PC-9 (cell line): ENCODE data around the gene BHLHA9. TPM values are rescaled to one million over a fixed set of nuclear protein-coding genes. Genes with fewer than 3 reads are reported as not detected.
"Not testable (repeated sequence)": the region's sequence is repeated elsewhere in the genome, so short reads cannot be mapped to it uniquely, and the experiment has no call there.

Experiments
- BruUV-seq: library from RNA; stranded (reverse); fragments of 400-500 nt; replicated peaks from 2 replicates; lab custom pipeline; 2021; lab: Mats Ljungman, UMichigan
- CTCF ChIA-PET: fragments of 300-600 bp; sonication (Branson Sonifier 250); formaldehyde crosslinking; loops from one replicate; lab custom pipeline; 2022; ENCODE audit warnings: antibody characterized with exemption; lab: Charles Lee
- POLR2A ChIA-PET: fragments of 300-600 bp; sonication (Branson Sonifier 250); formaldehyde crosslinking; loops from one replicate; lab custom pipeline; 2022; ENCODE audit warnings: antibody characterized with exemption; ENCODE audit not compliant: unreplicated experiment; lab: Charles Lee
- DNase-seq, 2 experiments: peaks; one replicate each; pipeline versions ENCODE4 v3.0.0 to v3.0.0-alpha.2; 2015 to 2022; ENCODE audit warnings: mixed read lengths in 1 of 2
- H2AFZ ChIP-seq: fragments of 200-600 bp; sonication (generic); 2 replicates; pipeline ENCODE4 v1.8.1; 2017; ENCODE audit warnings: antibody characterized with exemption
- H3F3A ChIP-seq: fragments of 200-600 bp; sonication (generic); 2 replicates; pipeline ENCODE4 v1.8.1; 2017; ENCODE audit warnings: antibody characterized with exemption, mild to moderate bottlenecking, low read depth; ENCODE audit not compliant: insufficient read depth
- H3K27ac ChIP-seq: fragments of 200-600 bp; sonication (generic); 2 replicates; pipeline ENCODE4 v1.6.1; 2016; ENCODE audit warnings: mixed run types
- H3K27me3 ChIP-seq: fragments of 200-600 bp; sonication (generic); 2 replicates; pipeline ENCODE4 v1.6.1; 2016; ENCODE audit warnings: low read depth, mixed run types; ENCODE audit not compliant: insufficient read depth
- H3K36me3 ChIP-seq: fragments of 200-600 bp; sonication (generic); 2 replicates; pipeline ENCODE4 v1.6.1; 2016; ENCODE audit warnings: low read depth, mixed run types
- H3K4me1 ChIP-seq: fragments of 200-600 bp; sonication (generic); replicated peaks from 2 replicates; pipeline ENCODE4 v1.6.1; 2016; ENCODE audit warnings: mixed run types; ENCODE audit not compliant: insufficient read depth
- H3K4me2 ChIP-seq: fragments of 200-600 bp; sonication (generic); 2 replicates; pipeline ENCODE4 v1.6.1; 2017; ENCODE audit warnings: mixed run types
- H3K4me3 ChIP-seq: fragments of 200-600 bp; sonication (generic); 2 replicates; pipeline ENCODE4 v1.6.1; 2016; ENCODE audit warnings: mixed run types
- H3K79me2 ChIP-seq: fragments of 200-600 bp; sonication (generic); 2 replicates; pipeline ENCODE4 v1.6.1; 2017; ENCODE audit warnings: low read depth, mixed run types
- H3K9me2 ChIP-seq: fragments of 200-600 bp; sonication (generic); 2 replicates; pipeline ENCODE4 v1.8.1; 2017; ENCODE audit warnings: mild to moderate bottlenecking; ENCODE audit not compliant: insufficient read depth
- H3K9me3 ChIP-seq: fragments of 200-600 bp; sonication (generic); 2 replicates; pipeline ENCODE4 v1.8.1; 2016; ENCODE audit warnings: low read depth; ENCODE audit not compliant: insufficient read depth
- H4K20me1 ChIP-seq: fragments of 200-600 bp; sonication (generic); 2 replicates; pipeline ENCODE4 v1.8.1; 2017; ENCODE audit not compliant: insufficient read depth
- CTCF ChIP-seq: fragments of 200-600 bp; sonication (generic); conservative IDR thresholded peaks from 2 replicates; pipeline ENCODE4 v1.6.1; 2017; ENCODE audit warnings: mixed run types, antibody characterized with exemption, mild to moderate bottlenecking, moderate library complexity
- EZH2 ChIP-seq: fragments of 200-600 bp; sonication (generic); IDR thresholded peaks from 2 replicates; pipeline ENCODE4 v1.8.0; 2017; ENCODE audit warnings: antibody characterized with exemption, low read depth
- intact Hi-C: fragments of 100-400 bp; cut with micrococcal nuclease; formaldehyde crosslinking; loops from one replicate; pipeline ENCODE4 v1.10.0; 2022; ENCODE audit not compliant: unreplicated experiment
- total RNA-seq: library from RNA; stranded (reverse); gene quantifications from 2 replicates; pipeline ENCODE4 v1.2.3, GENCODE V29; 2021

The BHLHA9 gene
- total RNA-seq, 1 experiment from 2014 or later: not detected

- Histone ChIP-seq H3K27ac (no peak overlapping the region), H3K9me3 (peaks cover 3% of the 10 kb centered on the region; the same call in 1 of the 2 replicates), H3K4me2 (no peak overlapping the region), H3K4me3 (no peak overlapping the region), H3K27me3 (no peaks in the 10 kb centered on the region), H3K4me1 (no peaks in the 10 kb centered on the region), H3K9me2 (no peaks in the 10 kb centered on the region), H3K36me3 (no peaks in the 10 kb centered on the region), H4K20me1 (no peaks in the 10 kb centered on the region), H3K79me2 (no peaks in the 10 kb centered on the region), H2AFZ (no peak overlapping the region), H3F3A (peaks cover 6% of the 10 kb centered on the region)
- ChIA-PET CTCF (no interaction called here), POLR2A (no interaction called here)
- intact Hi-C loops: no loop called here
- TF ChIP-seq EZH2 (no peak), CTCF (no peak)
- DNase-seq: no peak
- no TSS peak for BruUV-seq
Measured at GRCh38 chr17:1237471-1237870, 32.8 kb upstream of the BHLHA9 start.

GRCh38 chr17:1239210-1239609, 31.0 kb upstream of the BHLHA9 start:
- H3K9me3 ChIP-seq: peaks cover 3% of the 10 kb centered on the region; the same call in 1 of the 2 replicates
- H3F3A ChIP-seq: peaks cover 5% of the 10 kb centered on the region
- H3K36me3 ChIP-seq: no peaks in the 10 kb centered on the region
- H4K20me1 ChIP-seq: no peaks in the 10 kb centered on the region
- TF ChIP-seq CTCF (no peak), EZH2 (no peak)
- H3K4me3 ChIP-seq: no peak overlapping the region
- ChIA-PET POLR2A (no interaction called here), CTCF (interaction anchor here (0.7 kb wide), 1 partner anchor 10 kb away, joined by 3 read pairs; no protein-coding TSS in a partner anchor)
- no peak overlapping the region for H3K4me2 ChIP-seq
- intact Hi-C loops: no loop called here
- H3K79me2 ChIP-seq: no peaks in the 10 kb centered on the region
- no peak for DNase-seq
- H2AFZ ChIP-seq: no peak overlapping the region
- H3K27ac ChIP-seq: no peak overlapping the region
- no peaks in the 10 kb centered on the region for H3K4me1 ChIP-seq
- no TSS peak for BruUV-seq
- H3K9me2 ChIP-seq: no peaks in the 10 kb centered on the region
- H3K27me3 ChIP-seq: no peaks in the 10 kb centered on the region

- POLR2A ChIA-PET, H3K27ac ChIP-seq, DNase-seq, intact Hi-C loops, BruUV-seq, H3K9me3 ChIP-seq, H3K4me1 ChIP-seq, H3K27me3 ChIP-seq, H3K9me2 ChIP-seq, H3K4me3 ChIP-seq, H3K79me2 ChIP-seq, H2AFZ ChIP-seq, H3K36me3 ChIP-seq, H4K20me1 ChIP-seq, H3K4me2 ChIP-seq, H3F3A ChIP-seq: not testable (repeated sequence)
- CTCF ChIA-PET: interaction anchor here (0.6 kb wide), 1 partner anchor 26 kb away, joined by 6 read pairs; no protein-coding TSS in a partner anchor
Measured at GRCh38 chr17:1240426-1240825, 29.8 kb upstream of the BHLHA9 start.

- no peak overlapping the region for H3K4me2 ChIP-seq
- no peaks in the 10 kb centered on the region for H3K4me1 ChIP-seq
- CTCF ChIA-PET: no interaction called here
- POLR2A ChIA-PET: no interaction called here
- H3F3A ChIP-seq: no peaks in the 10 kb centered on the region
- peaks cover 3% of the 10 kb centered on the region; the same call in 1 of the 2 replicates for H3K9me3 ChIP-seq
- H3K79me2 ChIP-seq: no peaks in the 10 kb centered on the region
- no peaks in the 10 kb centered on the region for H3K36me3 ChIP-seq
- no peaks in the 10 kb centered on the region for H3K9me2 ChIP-seq
- no TSS peak for BruUV-seq
- DNase-seq: no peak
- no peak overlapping the region for H2AFZ ChIP-seq
- no peak overlapping the region for H3K27ac ChIP-seq
- no peaks in the 10 kb centered on the region for H3K27me3 ChIP-seq
- no peak overlapping the region for H3K4me3 ChIP-seq
- H4K20me1 ChIP-seq: no peaks in the 10 kb centered on the region
- intact Hi-C loops: no loop called here
- TF ChIP-seq CTCF (no peak), EZH2 (no peak)
Measured at GRCh38 chr17:1241929-1242328, 28.3 kb upstream of the BHLHA9 start.
